Astrocyte of the hippocampus (primary cell): ENCODE results near the gene OGFR.

ENCODE experiments used
- DNase-seq: peaks from one replicate; pipeline ENCODE4 v3.0.0; 2011; ENCODE audit warnings: low read depth, low spot score

Gene OGFR

DNA sequence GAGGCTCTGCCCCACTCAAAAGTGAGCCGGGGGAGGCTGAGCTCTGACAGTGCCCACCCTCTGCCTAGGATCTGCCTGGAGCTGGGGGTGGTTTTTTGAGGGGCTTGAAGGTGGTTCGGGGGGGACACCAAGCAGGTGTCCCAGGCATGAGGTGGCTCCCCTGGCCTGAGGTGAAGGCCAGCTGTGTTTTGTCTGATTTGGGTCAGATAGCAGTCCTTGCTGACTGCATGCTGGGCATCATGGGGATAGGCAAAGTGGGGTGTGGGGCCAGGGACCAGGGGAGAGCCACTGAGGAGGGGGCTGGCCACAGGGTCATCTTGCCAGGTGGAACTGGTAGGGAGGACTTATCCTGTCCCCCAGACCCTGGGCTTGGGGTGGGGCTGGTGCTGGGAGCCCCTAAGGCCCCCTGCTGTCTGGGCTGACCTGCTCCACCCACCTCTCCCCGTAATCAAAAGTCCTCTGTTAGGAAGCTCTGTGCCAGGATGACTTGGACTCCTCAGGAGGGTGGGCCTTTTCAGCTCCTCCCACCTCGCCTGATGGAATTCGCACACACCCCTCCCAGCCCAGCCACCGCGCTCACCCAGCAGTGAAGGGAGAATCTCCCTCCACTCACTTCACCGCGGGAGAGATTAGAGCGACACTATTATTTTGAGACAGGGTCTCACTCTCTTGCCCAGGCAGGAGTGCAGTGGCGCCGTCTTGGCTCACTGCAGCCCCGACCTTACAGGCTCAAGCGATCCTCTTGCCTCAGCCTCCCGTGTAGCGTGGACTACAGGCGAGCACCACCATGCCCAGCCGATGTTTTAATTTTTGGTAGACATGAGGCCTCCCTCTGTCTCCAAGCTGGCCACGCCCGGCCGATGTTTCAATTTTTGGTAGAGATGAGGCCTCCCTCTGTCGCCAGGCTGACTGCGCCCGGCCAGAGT lies 10.7 kb downstream of the OGFR start:
- peak; percentile 66 for DNase-seq

DNA sequence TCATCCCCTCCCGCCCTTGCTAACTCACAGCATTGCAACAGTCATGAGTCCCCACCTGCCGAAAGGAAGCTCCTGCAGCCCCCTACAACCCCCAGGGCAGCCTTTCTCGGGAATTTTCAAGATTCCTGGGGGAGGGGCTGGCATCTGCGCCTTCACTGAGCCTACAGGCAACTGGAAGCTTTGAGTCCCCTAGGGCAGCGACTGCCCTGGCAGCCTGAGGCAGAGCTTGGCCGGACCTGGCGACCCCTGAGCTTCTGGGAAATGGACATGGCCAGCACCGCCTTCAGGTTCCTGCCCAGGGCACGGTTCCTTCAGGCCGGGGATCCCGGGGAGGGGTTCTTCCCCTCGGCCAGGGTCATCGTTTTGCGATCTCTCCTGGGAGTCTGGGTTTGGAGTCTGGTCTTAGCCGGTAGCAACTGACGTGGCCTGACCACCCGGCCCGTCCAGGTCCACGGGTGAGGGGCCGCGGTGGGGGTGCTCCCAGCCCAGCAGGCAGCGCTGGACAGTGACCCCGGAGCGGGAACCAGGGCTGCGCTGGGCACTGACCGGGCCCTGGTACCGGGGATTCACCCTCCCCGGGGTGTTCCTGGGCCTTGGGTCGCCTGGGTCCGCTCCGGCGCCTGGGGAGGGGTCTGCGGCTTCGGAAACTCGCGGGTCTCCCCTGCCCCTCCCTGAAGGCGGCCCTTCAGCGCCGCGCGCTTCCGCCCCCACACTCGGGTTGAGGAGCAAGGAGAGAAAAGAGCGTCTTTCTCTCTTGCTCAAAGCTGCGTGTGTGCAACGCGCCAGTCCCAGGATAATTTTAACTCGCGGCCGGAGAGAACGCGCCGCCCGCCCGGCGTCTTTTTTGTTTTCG lies 11.6 kb downstream of the OGFR start:
- peak; percentile 37 for DNase-seq

DNA sequence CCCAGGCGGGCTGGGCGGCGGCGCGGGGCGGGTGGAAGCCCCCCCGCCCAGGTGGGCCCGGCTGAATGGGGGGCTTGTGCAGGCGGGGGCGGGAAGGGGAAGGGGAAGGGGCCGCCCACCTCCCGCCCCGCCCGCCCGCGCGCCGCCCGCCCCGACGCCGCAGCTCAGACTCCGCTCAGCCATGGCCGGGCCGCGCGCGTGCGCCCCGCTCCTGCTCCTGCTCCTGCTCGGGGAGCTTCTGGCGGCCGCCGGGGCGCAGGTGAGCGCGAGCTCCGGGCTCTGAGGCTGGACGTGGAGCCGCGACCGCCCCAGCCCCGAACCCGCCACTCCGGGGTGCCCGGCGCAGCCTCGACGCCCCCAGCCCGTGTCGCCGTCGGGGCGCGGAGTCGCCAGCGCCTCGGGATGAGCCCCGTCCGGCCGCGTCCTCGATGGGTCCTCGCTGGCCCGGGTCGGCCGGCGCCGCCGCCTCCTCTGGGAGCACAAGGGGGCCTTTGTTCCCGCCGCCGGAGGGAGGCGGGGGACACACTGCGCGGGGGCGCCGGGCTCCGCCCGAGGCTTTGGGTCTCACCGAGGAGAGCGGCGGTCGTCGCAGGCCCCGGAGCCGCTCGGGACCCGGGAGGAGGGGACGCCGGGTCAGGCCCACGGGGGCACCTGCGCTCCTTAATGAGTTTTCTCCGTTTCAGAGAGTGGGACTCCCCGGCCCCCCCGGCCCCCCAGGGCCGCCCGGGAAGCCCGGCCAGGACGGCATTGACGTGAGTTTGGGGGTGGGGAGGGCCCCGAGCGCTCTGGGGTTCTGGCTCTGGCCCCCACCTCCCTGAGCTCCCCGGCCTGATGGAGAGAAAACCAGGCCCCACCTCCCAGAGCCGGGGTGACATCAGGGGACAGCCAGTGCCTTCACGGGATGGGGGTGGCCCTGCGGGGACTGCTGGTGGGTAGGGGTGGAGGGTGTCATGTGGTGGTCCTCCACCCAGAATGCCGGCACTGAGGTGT lies 12.5 kb downstream of the OGFR start, which contains the start of gene COL9A3:
TSS of gene COL9A3 (plus strand) at position 167 of the 990 bp plus-strand sequence. CDS start at position 182, 15 bp downstream.
- DNase-seq, result peak; percentile 45

DNA sequence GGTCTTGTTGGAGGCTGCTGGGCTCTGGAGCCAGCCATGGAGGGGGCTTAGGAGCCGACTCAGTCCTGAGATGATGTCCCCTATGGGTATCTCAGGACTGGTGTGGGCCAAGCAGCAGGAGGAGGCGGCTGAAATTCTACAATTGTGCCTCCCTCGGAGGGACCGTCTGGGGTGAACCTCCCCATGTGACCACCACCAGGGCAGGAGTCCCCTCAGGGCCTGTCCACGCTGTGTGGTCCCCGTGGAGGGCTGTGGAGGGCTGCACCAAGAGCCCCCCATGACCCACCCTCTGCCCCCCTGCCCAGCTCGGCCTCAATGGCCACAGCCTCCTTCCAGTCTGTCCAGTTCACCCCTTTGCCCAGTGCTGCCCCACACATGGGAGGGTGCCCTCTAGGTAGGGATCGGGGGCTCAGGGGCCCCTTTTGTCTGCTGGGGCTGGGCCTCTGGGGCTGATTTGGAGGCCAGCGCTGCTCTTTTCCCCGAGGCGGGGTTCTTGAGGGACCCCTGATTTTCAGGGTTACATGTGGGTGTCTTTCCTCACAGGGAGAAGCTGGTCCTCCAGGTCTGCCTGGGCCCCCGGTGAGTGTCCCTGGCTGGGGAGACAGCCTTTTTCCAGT lies 13.4 kb downstream of the OGFR start:
- DNase-seq, result no peak

DNA sequence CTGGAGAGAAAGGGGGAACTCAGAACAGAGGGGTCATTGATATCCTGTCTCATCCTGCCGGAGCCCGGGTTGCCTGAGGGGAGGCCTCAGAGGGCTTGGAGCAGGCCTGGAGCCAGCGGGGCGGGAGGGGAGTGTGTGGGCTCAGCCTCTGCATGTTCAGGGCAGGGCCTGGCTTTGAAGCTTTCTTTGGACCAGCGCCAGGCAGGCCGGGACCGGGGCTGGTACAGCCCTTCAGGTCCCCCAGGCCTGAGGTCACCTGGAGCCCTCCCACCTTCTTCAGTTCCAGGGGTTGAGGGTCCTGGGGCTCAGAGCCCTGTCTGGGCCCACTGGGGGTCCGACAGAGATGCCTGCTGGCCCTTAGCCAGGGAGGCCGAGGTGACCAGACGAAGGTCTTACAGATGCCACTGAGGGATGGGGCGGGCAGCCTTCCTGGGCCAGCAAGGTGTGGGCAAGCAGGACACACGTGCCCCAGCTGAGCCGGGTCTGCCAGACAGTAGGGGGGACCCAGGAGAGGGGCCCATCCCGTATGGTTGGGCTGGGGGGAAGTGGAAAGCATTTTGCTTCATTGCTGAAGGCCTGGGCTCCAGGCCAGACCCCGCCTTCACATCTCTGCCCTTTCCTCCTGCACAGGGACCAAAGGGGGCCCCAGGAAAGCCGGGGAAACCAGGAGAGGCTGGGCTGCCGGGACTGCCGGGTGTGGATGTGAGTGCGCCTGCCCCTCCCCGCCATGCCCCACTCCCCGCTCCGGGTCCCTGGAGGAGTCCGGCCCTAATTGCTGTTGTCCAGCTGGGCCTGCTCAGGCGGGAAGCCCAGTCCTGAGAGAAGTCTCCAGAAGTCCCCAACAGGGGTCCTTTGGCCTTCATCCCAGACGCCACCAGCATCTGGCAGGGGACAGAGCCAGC lies 14.2 kb downstream of the OGFR start:
- peak; percentile 82 for DNase-seq

DNA sequence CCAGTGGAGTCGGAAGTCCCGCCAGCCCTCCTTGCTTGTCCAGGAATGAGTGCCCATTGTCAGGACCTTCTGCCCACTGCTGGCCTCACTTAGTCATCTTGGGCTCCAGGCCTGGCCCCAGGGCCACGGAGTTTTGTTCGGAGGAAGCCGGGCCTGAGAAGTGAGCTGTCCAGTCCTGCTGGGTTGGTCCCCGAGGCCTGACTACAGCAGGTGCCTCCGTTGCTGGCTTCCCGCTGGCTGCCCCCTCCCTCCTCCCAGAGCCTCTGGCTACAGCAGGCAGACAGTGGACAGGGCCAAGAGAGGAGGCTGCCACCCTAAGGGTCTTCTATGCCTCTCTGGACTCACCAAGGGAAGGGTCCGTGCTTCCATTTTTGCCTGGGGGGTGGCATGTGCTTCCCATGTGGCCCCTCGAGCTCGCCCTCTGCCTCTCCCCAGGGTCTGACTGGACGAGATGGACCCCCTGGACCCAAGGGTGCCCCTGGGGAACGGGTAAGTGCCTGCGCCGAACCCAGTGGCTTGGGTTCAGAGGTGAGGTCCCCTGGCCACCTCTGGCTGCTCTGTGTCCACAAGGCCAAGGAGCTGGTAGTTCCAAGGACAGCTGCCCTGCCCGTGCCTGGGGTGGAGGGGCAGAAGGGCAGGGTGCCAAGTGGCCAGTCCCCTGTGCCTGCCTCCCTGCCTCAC lies 15.0 kb downstream of the OGFR start:
- peak; percentile 53 for DNase-seq

DNA sequence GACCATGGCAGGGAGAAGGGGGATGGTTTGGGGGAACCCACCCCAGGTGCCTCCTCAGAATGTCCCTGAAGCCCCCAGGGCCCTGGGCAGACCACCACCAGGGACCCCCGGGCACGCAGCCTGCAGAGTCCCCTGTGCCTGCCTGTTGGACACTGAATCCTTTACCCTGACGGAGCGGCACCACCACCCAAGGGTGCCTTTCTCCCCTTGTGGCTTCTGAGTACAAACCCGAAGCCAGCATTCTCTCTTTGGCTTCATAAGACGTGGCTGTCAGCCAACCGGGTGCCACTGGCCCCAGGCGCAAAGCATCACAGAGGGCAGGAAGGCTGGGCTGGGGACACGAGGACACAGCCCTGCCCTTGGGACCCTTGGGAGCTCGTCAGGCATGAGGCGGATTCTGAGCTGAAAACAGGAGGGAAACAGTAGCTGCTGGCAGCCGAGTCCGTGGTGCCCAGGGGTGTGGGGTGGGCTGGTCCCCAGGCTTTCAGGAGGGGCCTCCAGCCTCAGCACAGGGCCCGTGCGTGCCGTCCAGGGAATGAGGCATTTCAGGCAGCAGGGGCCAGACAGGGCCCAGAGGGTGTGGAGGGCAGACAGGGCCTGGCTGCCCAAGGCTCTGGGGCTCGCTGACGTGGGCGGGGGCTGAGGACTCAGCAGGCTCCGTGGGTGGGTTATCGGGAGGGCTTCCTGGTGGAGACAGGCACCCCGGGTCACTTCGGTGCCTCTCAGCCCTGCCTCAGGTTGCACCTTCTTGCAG lies 15.8 kb downstream of the OGFR start:
- no peak for DNase-seq

DNA sequence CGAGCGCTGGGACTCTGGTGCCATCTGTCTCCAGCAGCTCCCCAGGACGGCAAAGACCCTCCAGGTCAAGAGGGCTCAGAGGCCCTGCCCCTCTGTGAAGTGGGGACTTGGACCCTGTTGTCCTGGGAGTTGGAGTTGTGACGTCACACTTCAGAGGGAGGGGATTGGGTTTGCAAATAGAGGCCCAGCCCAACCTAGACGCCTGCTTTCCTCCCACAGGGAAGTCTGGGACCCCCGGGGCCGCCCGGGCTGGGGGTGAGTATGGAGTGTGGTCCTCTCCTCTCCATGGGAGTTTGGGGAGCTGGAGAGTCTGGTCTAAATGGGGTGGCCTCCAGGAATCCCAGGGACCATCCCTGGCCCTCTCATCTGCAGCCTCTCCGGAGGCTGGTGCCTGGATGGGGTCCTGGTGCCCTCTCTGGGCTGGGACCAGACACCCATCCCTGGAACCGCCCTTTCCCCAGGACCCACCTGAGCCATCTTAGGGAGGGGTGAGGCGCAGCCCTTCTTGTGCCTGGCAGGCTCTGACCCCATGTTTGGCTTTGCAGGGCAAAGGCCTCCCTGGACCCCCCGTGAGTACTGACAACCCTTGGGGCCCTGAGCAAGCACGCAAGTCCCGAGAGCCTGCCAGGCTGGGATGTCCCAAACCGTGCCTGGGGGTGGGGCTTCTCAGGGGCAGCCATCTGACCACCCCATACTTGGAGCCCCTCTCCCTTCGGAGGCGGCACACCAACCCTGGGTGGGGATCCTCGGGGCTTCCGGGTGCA lies 16.5 kb downstream of the OGFR start:
- DNase-seq, result no peak

DNA sequence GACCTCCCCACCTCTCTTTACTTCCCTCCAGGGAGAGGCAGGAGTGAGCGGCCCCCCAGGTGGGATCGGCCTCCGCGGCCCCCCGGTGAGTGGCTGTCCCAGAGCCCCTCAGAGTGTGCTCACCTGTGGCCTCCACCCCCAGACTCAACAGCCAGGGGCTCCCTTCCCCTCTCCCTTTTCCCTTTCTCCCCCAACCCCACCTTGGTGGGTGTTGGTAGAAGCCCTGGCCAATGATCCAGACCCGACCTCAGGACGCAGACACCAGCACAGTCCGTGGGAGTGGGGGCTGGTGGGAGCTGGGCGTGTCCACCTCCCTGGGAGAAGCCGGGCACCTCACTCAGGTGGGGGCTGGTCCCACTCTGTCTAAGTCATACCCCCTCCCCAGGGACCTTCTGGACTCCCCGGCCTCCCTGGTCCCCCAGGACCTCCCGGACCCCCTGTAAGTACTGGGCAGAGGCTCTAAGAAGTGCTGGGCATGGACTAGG lies 17.1 kb downstream of the OGFR start:
- DNase-seq, result no peak

DNA sequence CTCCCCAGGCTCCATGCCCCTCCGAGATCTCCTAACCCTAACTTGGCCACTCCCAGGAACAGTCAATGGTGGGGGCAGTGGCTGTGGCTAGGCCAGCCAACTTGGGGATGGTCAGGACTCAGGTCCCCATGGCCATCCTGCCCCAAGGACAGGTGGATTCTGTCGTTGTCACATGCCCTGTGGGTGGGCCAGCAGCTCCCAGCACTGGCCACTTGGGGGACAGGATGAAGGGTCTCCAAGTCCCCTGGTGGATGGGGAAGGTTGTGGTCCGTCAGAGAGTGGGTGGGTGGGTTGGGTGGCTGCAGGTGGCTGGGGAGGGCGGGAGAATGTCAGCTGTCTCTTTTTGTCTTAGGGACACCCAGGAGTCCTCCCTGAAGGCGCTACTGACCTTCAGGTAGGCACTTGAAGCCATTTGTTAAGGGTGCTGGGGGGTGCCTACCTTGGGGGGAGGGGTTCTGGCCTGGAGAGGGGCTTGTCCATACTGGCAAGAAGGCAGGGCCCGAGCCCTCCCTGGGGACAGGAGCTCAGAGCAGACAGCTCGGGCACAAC lies 17.7 kb downstream of the OGFR start:
- no peak for DNase-seq

DNA sequence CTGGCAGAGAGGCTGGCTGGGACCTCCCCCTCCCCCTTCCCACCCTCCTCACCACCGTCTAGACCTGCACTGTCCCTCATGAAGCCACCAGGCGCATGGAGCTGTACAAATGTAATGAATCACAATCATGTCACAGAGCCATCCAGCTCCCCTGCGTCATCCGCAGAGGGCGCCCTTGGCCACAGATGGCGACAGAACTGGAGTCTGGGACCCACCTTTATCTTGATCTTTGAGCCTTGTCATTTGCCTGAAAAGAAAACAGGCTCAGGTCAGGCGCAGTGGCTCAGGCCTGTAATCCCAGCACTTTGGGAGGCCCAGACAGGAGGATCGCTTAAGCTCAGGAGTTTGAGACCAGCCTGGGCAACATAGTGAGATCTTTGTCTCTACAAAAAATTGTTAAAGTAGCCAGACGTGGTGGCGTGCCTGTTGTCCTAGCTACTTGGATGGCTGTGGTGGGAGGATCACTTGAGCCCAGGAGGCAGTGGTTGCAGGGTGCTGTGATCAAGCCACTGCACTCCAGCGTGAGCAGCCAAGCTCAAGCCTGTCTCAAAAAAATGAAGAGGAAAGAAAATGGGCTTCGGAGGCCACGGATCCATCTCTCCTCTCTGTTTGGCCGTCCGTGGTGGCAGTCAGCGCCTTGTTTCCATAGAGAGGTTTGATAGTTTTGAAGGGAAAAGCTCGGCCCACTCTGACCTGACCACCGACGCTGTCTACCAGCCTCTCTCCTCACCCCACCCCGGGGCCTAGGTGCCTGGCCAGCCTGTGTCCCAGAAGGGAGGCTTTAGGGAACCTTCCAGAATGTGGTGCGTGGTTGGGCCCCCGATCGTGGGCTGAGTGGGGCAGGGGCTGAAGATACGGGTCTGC lies 18.4 kb downstream of the OGFR start:
- peak; percentile 42 for DNase-seq

DNA sequence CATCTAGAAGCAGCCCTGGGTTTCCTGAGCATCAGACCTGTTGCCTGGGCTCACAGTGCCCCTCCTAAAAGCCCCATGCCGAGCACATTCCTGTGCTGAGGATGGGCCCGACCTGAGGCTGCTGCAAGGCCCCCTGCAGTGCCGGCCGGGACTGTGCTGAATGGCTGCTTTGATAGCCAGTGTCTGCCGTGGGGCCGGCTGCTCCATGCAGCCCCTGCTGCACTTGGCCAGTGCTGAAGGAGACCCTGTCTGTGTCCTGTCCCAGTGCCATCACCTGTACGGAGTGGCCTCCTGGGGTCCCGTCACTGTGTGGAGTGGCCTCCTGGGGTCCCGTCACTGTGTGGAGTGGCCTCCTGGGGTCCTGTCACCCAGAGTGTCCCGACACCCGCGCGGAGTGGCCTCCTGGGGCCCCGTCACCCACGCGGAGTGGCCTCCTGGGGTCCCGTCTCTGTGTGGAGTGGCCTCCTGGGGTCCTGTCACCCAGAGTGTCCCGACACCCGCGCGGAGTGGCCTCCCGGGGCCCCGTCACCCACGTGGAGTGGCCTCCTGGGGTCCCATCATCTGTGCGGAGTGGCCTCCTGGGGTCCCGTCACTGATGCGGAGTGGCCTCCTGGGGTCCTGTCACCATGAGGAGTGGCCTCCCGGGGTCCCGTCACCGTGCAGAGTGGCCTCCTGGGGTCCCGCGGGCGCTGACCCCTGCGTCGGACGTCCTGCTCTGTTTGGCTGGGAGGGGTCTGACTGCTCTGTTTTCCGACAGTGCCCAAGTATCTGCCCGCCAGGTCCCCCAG lies 19.2 kb downstream of the OGFR start:
- no peak for DNase-seq

DNA sequence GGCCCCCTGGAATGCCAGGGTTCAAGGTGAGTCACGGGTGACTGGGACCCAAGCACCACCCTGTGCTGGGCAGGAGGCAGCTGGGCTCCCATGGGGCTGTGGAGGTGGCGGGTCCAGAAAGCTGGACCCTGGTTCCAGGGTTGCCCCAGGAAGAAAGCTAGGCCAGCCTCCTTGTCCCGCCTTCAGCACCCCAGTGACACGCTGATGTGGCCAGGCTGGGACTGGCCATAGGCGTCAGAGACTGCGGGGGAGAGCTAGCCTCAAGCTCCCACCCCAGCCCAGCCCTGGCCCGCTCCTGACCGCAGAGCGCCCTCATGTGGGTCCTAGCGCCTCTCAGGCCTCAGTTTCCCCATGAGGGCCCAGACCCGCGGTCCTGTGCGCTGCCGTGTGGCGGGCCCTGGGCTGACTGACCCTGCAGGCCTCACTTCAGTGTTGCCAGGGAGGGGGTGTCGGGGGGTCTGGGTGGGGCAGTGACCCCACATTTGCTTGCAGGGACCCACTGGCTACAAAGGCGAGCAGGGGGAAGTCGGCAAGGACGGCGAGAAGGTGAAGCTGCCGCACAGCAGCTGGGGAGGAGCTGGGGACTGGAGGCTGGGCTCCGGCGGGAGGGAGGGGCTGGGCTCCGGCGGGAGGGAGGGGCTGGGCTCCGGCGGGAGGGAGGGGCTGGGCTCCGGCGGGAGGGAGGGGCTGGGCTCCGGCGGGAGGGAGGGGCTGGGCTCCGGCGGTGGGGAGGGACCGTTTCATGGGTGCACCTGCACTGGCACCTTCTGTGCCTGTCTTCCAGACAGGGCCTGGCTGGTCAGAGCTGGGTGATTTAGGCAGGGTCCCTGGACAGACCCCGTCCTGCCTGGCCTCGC lies 20.1 kb downstream of the OGFR start:
- DNase-seq, result peak; percentile 77

DNA sequence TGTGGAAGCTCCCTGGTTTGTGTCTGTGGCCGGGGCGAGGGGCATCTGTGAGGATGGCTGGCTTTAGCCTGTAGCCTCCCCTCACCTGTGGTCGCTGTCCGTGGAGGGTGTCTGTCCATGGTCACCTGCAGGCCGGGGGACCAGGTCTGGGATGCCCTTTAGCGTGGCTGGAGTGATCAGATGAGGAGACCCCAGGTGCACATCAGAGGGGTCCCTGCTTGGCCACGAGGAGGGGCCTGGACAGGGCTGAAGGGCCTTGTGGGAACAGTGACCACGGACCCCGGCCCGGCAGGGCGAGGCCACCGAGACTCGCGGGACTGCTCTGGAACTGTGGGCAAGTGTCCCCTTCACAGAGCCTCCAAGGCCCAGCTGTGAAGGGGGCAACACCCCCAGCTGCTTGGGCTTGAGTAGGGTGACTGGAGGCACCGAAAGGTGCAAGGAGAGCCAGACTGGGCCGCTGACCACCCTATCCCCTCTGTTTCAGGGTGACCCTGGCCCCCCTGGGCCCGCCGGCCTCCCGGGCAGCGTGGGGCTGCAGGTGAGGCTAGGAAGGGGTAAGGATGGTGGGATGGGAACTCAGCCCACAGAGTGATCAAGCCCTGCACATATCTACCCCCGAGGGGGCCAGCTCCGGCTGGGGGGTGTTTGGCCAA lies 20.8 kb downstream of the OGFR start:
- DNase-seq, result no peak
